H9 (cell line): ENCODE results near the gene LMO3. TPM values are rescaled to one million over a fixed set of nuclear protein-coding genes. Genes with fewer than 3 reads are reported as not detected.

Experiments used
- DNase-seq: peaks from one replicate; pipeline ENCODE4 v3.0.0-alpha.2; 2017
- H2AFZ ChIP-seq: one replicate; pipeline ENCODE4 v1.6.1; 2013; ENCODE audit warnings: mild to moderate bottlenecking, low read length, control low read depth, moderate library complexity
- H2AK5ac ChIP-seq: 2 replicates; pipeline ENCODE4 v1.6.1; 2013; ENCODE audit warnings: low read length, control low read depth, mixed read lengths; ENCODE audit not compliant: insufficient read length
- H2BK120ac ChIP-seq: one replicate; pipeline ENCODE4 v1.6.1; 2013; ENCODE audit warnings: low read depth, mild to moderate bottlenecking, low read length, control low read depth, inconsistent platforms; ENCODE audit not compliant: poor library complexity, severe bottlenecking
- H2BK12ac ChIP-seq: 2 replicates; pipeline ENCODE4 v1.6.1; 2013; ENCODE audit warnings: low read length, control low read depth, mixed read lengths, low read depth; ENCODE audit not compliant: insufficient read length
- H2BK15ac ChIP-seq: 2 replicates; pipeline ENCODE4 v1.6.1; 2013; ENCODE audit warnings: low read depth, low read length, control low read depth
- H2BK20ac ChIP-seq: one replicate; pipeline ENCODE4 v1.6.1; 2013; ENCODE audit warnings: low read depth, mild to moderate bottlenecking, low read length, control low read depth, inconsistent platforms; ENCODE audit not compliant: poor library complexity, severe bottlenecking
- H2BK5ac ChIP-seq: 2 replicates; pipeline ENCODE4 v1.6.1; 2013; ENCODE audit warnings: low read length, control low read depth, mixed read lengths; ENCODE audit not compliant: insufficient read length
- H3K14ac ChIP-seq: 2 replicates; pipeline ENCODE4 v1.6.1; 2013; ENCODE audit warnings: low read length, control low read depth; ENCODE audit not compliant: insufficient read depth
- H3K18ac ChIP-seq: 2 replicates; pipeline ENCODE4 v1.6.1; 2013; ENCODE audit warnings: low read depth, mild to moderate bottlenecking, mixed read lengths, low read length, control low read depth; ENCODE audit not compliant: insufficient read length
- H3K23ac ChIP-seq: 2 replicates; pipeline ENCODE4 v1.6.1; 2013; ENCODE audit warnings: low read length, control low read depth, mixed read lengths, low read depth; ENCODE audit not compliant: insufficient read length
- H3K23me2 ChIP-seq: 2 replicates; pipeline ENCODE4 v1.6.1; 2013; ENCODE audit warnings: low read depth, mild to moderate bottlenecking, mixed read lengths, low read length, control low read depth; ENCODE audit not compliant: insufficient read length, poor library complexity, severe bottlenecking
- H3K27ac ChIP-seq: 2 replicates; pipeline ENCODE4 v1.5.1; 2013; ENCODE audit warnings: low read length, control low read depth, mixed read lengths, low read depth; ENCODE audit not compliant: insufficient read length
- H3K27me3 ChIP-seq: 2 replicates; pipeline ENCODE4 v1.6.1; 2013; ENCODE audit warnings: low read length, control low read depth, inconsistent platforms; ENCODE audit not compliant: insufficient read depth
- H3K4ac ChIP-seq: 2 replicates; pipeline ENCODE4 v1.6.1; 2013; ENCODE audit warnings: low read depth, mild to moderate bottlenecking, control low read depth, inconsistent platforms, low read length, moderate library complexity
- H3K4me1 ChIP-seq: 2 replicates; pipeline ENCODE4 v1.6.1; 2013; ENCODE audit warnings: low read length, control low read depth, inconsistent platforms; ENCODE audit not compliant: insufficient read depth
- H3K4me2 ChIP-seq: 2 replicates; pipeline ENCODE4 v1.6.1; 2013; ENCODE audit warnings: low read length, control low read depth, mixed read lengths; ENCODE audit not compliant: insufficient read length, insufficient read depth
- H3K56ac ChIP-seq: 2 replicates; pipeline ENCODE4 v1.6.1; 2013; ENCODE audit warnings: low read depth, mild to moderate bottlenecking, mixed read lengths, low read length, control low read depth; ENCODE audit not compliant: insufficient read length
- H3K79me1 ChIP-seq: 2 replicates; pipeline ENCODE4 v1.6.1; 2013; ENCODE audit warnings: low read depth, mild to moderate bottlenecking, moderate library complexity, low read length, control low read depth, inconsistent platforms; ENCODE audit not compliant: insufficient read depth, poor library complexity, severe bottlenecking
- H3K79me2 ChIP-seq: 2 replicates; pipeline ENCODE4 v1.6.1; 2013; ENCODE audit warnings: low read length, control low read depth, inconsistent platforms; ENCODE audit not compliant: insufficient read depth
- H3K9ac ChIP-seq: 2 replicates; pipeline ENCODE4 v1.6.1; 2013; ENCODE audit warnings: low read length, control low read depth, mixed read lengths; ENCODE audit not compliant: insufficient read length; ENCODE audit errors: extremely low read depth
- H3K9me3 ChIP-seq: one replicate; pipeline ENCODE4 v1.6.1; 2013; ENCODE audit warnings: low read depth, low read length, inconsistent platforms; ENCODE audit not compliant: control insufficient read depth
- H3T11ph ChIP-seq: one replicate; pipeline ENCODE4 v1.6.1; 2013; ENCODE audit warnings: mild to moderate bottlenecking, low read length, control low read depth, inconsistent platforms
- H4K20me1 ChIP-seq: one replicate; pipeline ENCODE4 v1.6.1; 2013; ENCODE audit not compliant: control insufficient read depth, insufficient read length, insufficient read depth
- H4K5ac ChIP-seq: 2 replicates; pipeline ENCODE4 v1.6.1; 2013; ENCODE audit warnings: low read depth, mild to moderate bottlenecking, mixed read lengths, low read length, control low read depth; ENCODE audit not compliant: insufficient read length
- H4K8ac ChIP-seq: replicated peaks from 2 replicates; pipeline ENCODE4 v1.6.1; 2013; ENCODE audit warnings: low read length, control low read depth, mixed read lengths, low read depth; ENCODE audit not compliant: insufficient read length
- H4K91ac ChIP-seq: 2 replicates; pipeline ENCODE4 v1.6.1; 2013; ENCODE audit warnings: low read depth, mild to moderate bottlenecking, moderate library complexity, mixed read lengths, low read length, control low read depth; ENCODE audit not compliant: insufficient read length
- H3K27ac Mint-ChIP-seq, 3 experiments: 2 replicates in 2 of 3; 3 replicates in 1 of 3; pipeline ENCODE4 v1.8.0; 2020 to 2021; ENCODE audit warnings: mixed read lengths in 3 of 3, mild to moderate bottlenecking in 1 of 3, moderate library complexity in 1 of 3
- H3K27me3 Mint-ChIP-seq: 2 replicates; pipeline ENCODE4 v1.8.0; 2021; ENCODE audit warnings: low read depth, mild to moderate bottlenecking, moderate library complexity, mixed read lengths
- H3K36me3 Mint-ChIP-seq, 3 experiments: 2 replicates in 2 of 3; 3 replicates in 1 of 3; pipeline ENCODE4 v1.8.0; 2020 to 2021; ENCODE audit warnings: low read depth in 3 of 3, mixed read lengths in 3 of 3; ENCODE audit not compliant: insufficient read depth in 1 of 3
- H3K4me1 Mint-ChIP-seq, 2 experiments: 2 replicates each; pipeline ENCODE4 v1.8.0; 2020; ENCODE audit warnings: mixed read lengths in 2 of 2
- H3K4me3 Mint-ChIP-seq, 2 experiments: 2 replicates in 1 of 2; 3 replicates in 1 of 2; pipeline ENCODE4 v1.8.0; 2020 to 2021; ENCODE audit warnings: mild to moderate bottlenecking in 2 of 2, mixed read lengths in 2 of 2, moderate library complexity in 1 of 2
- H3K9me3 Mint-ChIP-seq, 2 experiments: 2 replicates in 1 of 2; 3 replicates in 1 of 2; pipeline ENCODE4 v1.8.0; 2020; ENCODE audit warnings: mild to moderate bottlenecking in 2 of 2, mixed read lengths in 2 of 2, moderate library complexity in 1 of 2
- WGBS: extraction: QIAGEN DNeasy Blood & Tissue Kit; methylation state at CpG from one replicate; pipeline ENCODE4 v1.1.7; 2013; ENCODE audit warnings: missing lambda C conversion rate, low lambda C conversion rate, mixed read lengths; ENCODE audit not compliant: insufficient read length; ENCODE audit errors: extremely low coverage; 5-methylcytosine and 5-hydroxymethylcytosine counted together
- total RNA-seq: library from RNA; stranded (reverse); gene quantifications from 2 replicates; pipeline ENCODE4 v1.2.1, GENCODE V29; 2021
- TF ChIP-seq, protein P1 (sequence below): fragments of 200-600 bp; sonication (generic); conservative IDR thresholded peaks from 3 replicates; pipeline ENCODE4 v1.8.0; 2021; ENCODE audit warnings: antibody characterized with exemption, mild to moderate bottlenecking

Gene LMO3
- total RNA-seq, 1 experiment from 2014 or later: not detected

DNA sequence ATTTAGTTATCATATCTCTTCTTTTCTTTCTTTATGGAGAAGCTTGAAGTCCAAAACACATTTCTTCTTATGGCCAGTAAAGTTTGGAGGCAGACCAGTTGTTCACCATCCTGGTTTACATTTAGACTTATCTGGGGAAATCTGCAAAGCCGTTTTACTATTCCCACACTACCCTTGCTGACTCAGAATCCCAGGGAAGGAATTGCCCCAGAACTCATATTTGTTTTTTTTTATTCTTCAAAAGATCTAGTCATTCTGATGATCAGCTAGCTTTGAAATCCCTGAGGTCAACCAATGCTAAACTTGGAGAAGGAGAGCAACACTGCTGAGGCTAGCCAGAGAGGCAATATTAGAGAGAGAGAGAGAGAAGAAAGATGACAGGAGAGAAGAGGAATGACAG lies 12.3 kb upstream of the LMO3 start:
- no peaks in the 10 kb centered on the region for H3K23me2 ChIP-seq
- no peak overlapping the region for H2BK15ac ChIP-seq
- WGBS: no CpG with 5 or more reads among the region's 1 CpG
- H2BK120ac ChIP-seq: no peak overlapping the region
- no peak overlapping the region for H3K14ac ChIP-seq
- H4K5ac ChIP-seq: no peak overlapping the region
- no peak overlapping the region for H3K4me3 Mint-ChIP-seq
- H2AK5ac ChIP-seq: no peak overlapping the region
- H3K9me3 ChIP-seq: peaks cover 4% of the 10 kb centered on the region
- no peak overlapping the region for H2BK12ac ChIP-seq
- no peak overlapping the region for H3K27ac Mint-ChIP-seq
- no peak overlapping the region for H3K56ac ChIP-seq
- no peak overlapping the region for H3K18ac ChIP-seq
- H3K9ac ChIP-seq: no peak overlapping the region
- no peak overlapping the region for H3K4ac ChIP-seq
- no peaks in the 10 kb centered on the region for H3K79me1 ChIP-seq
- H3K27me3 Mint-ChIP-seq: no peaks in the 10 kb centered on the region
- no peaks in the 10 kb centered on the region for H3K4me1 ChIP-seq
- TF ChIP-seq, protein P1, sequence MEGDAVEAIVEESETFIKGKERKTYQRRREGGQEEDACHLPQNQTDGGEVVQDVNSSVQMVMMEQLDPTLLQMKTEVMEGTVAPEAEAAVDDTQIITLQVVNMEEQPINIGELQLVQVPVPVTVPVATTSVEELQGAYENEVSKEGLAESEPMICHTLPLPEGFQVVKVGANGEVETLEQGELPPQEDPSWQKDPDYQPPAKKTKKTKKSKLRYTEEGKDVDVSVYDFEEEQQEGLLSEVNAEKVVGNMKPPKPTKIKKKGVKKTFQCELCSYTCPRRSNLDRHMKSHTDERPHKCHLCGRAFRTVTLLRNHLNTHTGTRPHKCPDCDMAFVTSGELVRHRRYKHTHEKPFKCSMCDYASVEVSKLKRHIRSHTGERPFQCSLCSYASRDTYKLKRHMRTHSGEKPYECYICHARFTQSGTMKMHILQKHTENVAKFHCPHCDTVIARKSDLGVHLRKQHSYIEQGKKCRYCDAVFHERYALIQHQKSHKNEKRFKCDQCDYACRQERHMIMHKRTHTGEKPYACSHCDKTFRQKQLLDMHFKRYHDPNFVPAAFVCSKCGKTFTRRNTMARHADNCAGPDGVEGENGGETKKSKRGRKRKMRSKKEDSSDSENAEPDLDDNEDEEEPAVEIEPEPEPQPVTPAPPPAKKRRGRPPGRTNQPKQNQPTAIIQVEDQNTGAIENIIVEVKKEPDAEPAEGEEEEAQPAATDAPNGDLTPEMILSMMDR: no peak
- H3K23ac ChIP-seq: no peak overlapping the region
- no peaks in the 10 kb centered on the region for H4K20me1 ChIP-seq
- H3T11ph ChIP-seq: no peak overlapping the region
- no peak overlapping the region for H2AFZ ChIP-seq
- no peaks in the 10 kb centered on the region for H3K9me3 Mint-ChIP-seq
- H4K91ac ChIP-seq: no peak overlapping the region
- no peak overlapping the region for H2BK5ac ChIP-seq
- DNase-seq: no peak
- H4K8ac ChIP-seq: no peak overlapping the region
- H3K79me2 ChIP-seq: no peaks in the 10 kb centered on the region
- H3K36me3 Mint-ChIP-seq: peaks cover 0 to 2% (median 0%) of the 10 kb centered on the region in 3 experiments; a peak in 2 of 7 replicates
- H3K4me2 ChIP-seq: no peak overlapping the region
- H3K27me3 ChIP-seq: no peaks in the 10 kb centered on the region
- peaks cover 0 to 5% of the 10 kb centered on the region in 2 experiments; a peak in 2 of 4 replicates for H3K4me1 Mint-ChIP-seq
- no peak overlapping the region for H2BK20ac ChIP-seq
- H3K27ac ChIP-seq: no peak overlapping the region
